HG02588 (cell line): ENCODE data around the gene LRCH2.
"Not testable (repeated sequence)": the region's sequence is repeated elsewhere in the genome, so short reads cannot be mapped to it uniquely, and the experiment has no call there.

Experiments
- ATAC-seq: cut with Tn5 transposase; IDR thresholded peaks from one replicate; pipeline ENCODE4 v1.9.1; 2021; ENCODE audit warnings: mild to moderate bottlenecking, moderate library complexity; ENCODE audit not compliant: unreplicated experiment

LRCH2 gene, protein sequence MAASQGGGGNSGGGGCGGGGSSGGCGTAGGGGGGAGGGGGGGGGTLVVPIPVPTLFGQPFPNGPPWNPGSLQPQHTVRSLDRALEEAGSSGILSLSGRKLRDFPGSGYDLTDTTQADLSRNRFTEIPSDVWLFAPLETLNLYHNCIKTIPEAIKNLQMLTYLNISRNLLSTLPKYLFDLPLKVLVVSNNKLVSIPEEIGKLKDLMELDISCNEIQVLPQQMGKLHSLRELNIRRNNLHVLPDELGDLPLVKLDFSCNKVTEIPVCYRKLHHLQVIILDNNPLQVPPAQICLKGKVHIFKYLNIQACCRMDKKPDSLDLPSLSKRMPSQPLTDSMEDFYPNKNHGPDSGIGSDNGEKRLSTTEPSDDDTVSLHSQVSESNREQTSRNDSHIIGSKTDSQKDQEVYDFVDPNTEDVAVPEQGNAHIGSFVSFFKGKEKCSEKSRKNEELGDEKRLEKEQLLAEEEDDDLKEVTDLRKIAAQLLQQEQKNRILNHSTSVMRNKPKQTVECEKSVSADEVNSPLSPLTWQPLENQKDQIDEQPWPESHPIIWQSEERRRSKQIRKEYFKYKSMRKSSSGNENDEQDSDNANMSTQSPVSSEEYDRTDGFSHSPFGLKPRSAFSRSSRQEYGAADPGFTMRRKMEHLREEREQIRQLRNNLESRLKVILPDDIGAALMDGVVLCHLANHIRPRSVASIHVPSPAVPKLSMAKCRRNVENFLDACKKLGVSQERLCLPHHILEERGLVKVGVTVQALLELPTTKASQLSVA

DNA sequence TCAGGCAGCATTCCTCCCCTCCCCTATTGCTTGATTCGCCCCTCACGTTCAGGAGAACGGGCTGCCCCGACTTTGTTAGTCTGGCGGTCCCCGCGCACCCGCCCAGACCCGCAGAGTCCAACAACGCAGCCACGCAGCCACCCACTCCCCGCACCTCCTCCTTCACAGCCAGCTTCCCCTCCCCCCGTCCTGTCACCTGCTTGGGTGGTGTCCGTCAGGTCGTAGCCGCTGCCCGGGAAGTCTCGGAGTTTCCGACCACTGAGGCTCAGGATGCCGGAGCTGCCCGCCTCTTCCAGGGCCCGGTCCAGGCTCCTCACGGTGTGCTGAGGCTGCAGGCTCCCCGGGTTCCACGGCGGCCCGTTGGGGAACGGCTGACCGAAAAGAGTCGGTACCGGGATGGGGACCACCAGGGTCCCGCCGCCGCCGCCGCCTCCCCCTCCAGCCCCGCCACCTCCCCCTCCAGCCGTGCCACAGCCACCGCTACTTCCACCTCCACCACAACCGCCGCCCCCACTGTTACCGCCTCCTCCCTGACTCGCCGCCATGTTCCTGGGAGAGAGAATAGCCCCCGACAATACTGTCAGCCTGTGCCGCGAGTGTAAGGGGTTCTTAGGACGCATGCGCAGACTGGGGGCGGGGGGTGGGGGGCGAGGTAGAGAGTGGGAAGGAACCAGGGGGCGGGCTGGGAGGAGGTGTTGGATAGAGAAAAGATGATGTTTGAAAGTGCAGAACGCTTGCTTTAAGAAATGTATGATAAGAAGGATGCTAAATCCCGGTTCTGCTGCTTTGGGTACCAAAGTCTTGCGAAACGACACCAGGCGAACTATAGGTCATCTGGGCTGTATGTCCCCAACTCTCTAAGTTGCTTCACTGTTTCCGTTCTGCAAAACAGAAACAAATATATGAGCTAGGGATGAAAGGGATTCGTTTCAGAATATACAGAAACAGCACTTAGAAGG lies at the start of gene LRCH2:
Gene LRCH2 (minus strand): TSS at position 600 of the 959 bp plus-strand sequence. CDS start 55 bp downstream, at position 545.
- ATAC-seq, result no peak

DNA sequence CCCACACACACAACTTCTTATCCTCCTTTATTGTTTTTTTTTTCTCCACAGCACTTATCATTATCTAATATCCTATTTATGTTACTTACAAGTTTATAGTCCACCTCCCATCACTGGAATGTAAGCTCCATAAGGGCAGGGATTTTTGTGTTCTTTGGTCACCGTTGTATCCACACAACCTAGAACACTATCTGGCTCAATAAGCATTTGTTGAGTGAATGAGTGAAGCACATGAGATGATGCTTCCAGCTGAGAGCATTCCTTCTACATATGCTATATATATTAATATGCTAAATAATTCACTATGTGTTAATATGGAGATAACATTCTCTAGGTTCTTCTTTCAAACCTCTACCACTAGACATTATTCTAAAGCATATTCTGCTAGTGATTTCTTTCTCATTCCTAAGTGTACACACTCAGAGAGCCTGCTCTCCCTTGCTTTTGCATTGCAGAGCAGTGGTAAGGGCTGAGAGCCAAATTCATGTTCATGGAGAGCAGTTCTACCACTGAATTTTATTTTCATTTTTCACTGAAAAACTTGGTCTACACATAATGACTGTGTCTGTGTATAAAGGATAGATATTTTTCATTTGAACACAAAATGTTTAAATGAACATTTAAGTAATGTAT lies 35.3 kb upstream of the LRCH2 start:
- no peak for ATAC-seq

DNA sequence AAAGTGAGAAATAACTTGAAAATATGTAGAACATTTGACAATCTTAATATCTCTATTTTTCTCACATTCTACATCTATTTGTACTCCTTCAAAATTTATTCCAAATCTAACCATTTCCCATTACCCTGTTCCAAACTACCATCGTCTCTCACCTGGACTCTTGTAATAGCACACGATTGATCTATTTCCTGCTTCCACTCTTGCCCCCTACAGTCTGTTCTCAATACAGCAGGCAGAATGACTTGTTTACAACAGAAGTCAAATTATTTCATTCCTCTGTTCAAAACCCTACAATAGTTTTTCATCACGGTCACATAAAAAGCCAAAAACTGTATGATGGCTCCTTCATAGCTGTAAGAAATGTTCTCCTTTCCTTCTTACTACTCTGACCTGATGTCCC lies 34.5 kb upstream of the LRCH2 start:
- ATAC-seq, result no peak

DNA sequence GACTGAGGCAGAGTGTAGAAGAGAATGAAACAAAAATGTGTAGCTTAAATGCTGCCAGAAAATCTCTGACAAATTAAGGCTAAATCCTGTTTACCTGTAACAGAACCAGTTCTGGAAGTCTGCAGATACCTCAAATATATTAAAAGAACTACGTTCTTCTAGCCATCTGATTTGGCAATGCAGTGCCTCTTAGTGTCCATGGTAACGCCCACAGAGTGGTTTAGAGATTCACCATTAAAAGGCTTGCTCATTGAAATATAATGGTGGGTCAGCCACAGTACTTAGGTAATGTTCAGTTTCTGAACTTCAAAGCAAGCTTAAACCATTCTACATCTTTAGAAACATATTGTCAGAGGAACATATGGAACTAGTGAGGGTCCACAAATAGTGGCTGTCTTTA lies 32.4 kb upstream of the LRCH2 start:
- no peak for ATAC-seq

DNA sequence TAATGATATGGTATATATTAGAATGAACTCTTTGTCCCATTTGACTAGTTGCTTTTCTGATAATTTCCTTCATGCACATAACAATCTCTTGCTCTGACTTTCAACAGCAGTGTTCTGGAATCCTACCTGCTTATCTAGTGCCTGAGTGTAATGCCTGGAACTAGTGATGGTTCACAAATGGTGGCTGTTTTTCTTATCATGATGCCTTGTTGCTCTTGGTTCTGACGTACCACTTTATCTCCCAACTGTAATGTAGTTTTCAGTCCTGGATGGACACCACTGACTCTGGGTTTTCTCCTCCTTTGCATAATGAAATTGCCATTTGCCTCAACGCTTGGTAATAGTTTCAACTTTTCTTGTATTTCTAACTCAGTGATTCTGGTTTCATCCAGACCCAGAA lies 30.1 kb upstream of the LRCH2 start:
- no peak for ATAC-seq

DNA sequence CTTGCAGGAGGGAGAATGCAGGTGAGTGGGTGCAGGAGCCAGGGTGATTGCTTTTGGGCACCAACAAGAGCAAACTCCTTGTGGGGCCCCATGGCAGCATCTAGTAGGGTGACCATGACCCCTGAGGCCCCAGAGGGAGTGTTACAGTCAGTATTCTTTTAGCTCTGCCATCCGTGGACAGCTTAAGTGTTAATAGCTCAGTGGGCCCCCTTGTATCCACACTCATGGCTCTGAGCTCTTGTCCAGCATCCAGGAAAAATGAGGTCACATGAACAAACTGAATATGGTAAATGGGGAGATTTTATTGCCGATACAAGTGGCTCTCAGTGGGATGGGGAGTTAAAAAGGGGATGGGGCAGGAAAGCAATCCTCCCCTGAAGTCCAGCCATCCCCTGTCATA lies 27.3 kb upstream of the LRCH2 start:
- no peak for ATAC-seq

DNA sequence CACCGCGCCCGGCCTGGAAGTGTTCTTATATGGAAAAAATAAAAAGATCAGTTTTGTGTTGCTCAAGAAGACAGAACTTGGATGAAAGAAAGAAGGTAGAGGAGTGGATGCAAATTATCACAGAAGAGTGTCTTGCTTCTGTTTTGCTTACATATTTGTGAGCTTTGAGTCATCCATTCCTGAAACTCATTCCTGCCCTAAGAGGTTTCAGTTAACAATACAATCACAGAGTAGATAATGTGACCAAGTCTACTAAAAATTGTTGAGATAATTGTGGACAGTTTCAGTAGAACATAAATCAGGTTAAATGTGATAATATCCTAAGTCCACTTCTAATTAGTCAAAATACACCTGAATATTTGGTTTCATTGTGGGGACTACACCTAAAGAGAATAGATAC lies 26.4 kb upstream of the LRCH2 start:
- no peak for ATAC-seq

DNA sequence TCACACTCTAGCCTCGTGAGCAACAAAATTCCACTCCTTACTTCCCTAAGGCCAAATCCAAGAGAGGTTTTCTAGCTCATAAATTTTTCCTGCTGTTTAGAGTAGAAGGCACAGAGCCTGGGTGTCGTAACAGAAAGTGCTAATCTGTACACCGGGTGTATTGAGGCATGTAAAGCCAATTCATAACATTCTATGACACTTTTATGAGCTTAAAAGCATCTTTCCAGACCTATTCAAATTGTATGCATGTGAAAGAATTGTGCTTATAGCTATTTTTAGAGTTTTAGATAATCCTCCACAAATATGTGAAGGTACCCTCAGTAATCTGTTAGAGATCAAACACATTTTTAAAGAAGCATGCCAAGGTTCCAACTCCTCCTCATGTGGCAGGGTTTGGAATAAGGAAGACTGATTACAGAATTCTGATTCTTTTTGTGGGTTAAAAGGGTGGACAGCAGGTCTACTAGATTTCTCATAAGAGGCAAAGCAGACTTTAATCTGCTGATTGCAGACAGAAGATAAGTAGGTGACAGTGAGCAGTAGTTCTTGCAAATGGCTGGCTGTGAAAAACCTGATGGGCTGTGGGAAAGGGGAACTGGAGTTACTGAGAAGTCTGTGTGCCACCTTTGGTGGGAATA lies 25.5 kb upstream of the LRCH2 start:
- no peak for ATAC-seq

DNA sequence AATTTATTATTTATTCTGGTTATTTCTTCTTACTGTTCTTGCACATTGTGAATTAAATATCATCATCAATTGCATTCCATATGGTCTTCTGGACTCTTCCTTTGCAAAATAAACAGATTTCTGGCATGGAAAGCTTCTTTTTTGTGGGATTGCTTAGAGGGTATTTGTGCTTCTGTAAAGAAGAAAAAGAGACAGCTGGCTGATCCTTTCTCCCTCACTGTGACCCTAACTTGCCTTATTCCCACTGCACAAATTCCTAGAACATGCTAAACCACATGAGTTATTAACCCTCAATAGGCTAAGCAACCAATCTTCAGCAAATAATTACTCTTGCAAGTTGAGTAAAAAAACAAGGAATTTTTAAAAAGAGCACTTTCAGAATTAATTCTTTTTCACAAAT lies 23.8 kb upstream of the LRCH2 start:
- no peak for ATAC-seq

DNA sequence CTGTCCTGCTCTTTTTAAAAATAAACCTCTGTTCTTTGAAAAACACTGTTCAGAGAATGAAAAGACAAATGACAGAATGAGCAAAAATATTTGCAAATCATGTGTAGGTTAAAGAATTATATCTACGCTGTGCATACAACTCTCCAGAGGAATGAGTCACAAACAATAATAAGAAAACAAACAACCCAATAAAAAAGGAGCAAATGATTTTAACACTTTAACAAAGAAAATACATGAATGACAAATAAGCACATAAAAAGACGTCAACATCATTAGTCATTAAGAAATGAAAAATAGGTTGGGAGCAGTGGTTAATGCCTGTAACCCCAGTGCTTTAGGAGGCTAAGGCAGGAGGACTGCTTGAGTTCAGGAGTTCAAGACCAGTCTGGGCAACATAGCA lies 21.1 kb upstream of the LRCH2 start:
- no peak for ATAC-seq

DNA sequence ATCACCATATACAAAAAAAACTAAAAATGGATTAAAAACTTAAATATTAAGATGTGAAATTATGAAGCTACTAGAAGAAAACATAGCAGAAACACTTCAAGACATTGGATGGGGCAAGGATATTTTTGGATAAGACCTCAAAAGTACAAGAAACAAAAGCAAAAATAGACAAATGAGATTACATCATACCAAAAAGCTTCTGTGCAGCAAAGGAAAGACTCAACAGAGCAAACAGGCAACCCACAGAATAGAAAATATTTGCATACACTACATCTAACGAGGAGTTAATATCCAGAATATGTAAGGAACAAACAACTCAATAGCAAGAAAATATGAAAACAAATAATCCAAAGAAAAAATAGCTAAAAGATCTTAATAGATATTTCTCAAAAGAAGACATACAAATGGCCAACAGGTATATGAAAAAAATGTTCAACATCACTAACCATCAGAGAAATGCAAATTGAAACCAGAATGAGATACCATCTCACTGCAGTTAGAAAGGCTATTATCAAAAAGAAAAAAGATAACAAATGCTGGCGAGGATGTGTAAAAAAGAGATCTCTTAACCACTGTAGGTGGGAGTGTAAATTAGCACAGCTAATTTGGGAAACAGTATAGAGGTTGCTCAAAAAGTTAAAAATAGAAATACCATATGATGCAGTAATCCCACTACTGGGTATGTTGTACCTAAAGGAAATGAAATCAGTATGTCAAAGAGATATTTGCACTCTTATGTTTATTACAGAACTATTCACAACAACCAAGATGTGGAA lies 17.8 kb upstream of the LRCH2 start:
- no peak for ATAC-seq

DNA sequence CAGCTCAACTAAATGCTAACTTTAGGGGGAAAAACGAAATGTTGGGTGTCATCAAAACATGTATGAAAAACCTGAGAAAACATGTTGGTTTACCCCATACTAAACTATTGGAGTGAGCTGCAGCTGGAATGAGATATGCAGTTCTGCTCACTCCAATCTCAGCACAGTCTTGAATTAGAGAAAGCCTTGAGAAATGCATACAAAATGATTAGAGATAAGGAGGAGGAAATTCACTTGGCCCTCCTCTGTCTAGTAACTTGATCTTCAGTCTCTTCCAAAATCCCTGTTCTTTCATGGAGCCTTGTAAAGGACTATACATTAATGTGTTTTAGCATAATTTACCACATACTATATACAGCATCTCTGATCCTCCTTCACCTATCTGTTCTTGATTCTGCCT lies 3.2 kb upstream of the LRCH2 start:
- ATAC-seq, result no peak

DNA sequence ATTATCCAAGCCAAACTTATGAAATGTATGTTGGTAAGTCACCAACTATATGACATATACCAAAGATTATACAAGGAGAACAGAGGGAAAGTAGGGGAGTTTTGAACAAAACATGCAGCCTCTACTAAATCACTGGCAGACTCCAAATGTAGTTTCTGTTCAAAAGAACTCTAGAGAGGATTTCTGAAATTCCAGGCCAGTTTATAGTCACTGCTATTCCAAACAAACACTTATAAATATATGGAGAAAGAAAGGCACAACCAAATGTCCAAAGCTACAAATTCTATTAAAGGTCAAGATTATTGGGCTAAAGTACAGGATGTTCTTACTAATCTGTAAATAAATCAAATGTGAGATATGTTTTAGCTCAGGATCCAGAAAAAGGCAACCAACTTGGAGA lies 2.7 kb upstream of the LRCH2 start:
- no peak for ATAC-seq

DNA sequence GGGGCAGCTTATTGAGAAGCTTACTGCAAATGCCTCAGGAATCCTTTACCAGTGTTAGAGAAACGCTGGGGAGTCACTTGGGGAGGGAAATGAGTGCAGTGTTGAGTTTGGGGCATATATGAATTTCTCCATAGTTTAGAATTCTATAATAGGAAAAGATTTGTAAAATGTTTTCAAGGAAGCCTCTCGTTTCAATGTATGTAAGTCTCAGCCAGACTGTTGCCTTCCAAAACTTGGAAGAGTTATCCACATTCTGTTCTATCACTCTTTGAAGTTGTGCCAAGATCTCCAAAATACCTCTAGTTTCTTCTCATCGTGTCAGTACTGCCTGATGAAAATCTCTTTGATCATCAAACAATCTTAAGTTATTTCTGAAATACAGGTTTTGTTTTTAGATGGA lies 565 bp upstream of the LRCH2 start:
- no peak for ATAC-seq

DNA sequence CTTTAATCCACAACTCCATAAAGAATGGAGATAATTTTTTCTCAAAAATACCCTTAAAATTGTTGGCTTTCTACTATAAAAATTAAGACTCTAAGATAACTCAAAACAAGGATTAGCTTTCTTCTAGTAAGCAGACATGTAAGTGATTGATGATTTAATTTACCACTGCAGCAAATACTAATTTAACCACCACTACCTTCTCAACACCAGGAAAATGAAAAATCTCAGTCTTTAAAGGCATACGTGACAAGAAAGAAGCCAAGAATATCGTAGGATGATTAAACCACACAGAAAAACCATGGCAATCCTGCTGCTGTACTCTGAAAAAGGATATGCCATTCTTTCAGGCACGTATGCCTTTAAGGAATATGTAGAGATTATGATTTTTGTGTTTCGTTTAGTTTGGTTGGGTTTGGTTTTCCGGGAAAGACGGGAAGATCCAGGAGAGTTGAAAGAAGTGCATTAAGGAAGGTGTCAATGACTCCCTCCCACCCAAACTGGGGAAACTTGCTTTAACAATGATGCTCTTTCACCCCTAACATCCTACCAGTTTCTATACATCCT lies 881 bp downstream of the LRCH2 start:
- ATAC-seq, result no peak

DNA sequence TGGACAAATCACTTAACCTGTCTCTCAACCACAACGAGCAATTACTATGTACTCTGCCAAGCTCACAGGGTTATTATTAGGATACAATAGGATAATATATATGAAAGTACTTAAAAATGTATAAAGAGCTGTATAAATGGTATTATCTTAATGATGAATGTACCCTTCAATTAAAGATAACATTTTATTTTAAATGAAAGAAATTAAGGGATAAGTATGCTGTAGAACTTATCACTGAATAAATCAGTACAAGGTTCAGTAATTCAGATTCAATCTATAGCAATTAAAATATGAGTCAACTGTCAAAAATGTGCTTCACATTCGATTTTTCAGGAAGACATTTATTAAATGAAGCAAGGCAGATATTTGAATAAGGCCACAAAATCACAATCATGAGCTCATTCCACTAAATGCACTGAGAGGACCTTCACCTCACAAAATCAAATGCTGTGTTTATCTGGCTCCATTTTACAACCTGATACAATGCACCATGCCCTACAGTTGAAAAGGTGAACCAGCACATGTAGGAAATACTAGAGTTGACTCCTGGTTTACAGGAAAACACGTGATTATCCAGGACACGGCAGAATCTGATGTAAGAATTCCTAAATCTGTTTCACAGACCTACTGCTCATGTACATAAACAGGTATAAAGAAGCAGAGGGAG lies 4.4 kb downstream of the LRCH2 start:
- no peak for ATAC-seq

DNA sequence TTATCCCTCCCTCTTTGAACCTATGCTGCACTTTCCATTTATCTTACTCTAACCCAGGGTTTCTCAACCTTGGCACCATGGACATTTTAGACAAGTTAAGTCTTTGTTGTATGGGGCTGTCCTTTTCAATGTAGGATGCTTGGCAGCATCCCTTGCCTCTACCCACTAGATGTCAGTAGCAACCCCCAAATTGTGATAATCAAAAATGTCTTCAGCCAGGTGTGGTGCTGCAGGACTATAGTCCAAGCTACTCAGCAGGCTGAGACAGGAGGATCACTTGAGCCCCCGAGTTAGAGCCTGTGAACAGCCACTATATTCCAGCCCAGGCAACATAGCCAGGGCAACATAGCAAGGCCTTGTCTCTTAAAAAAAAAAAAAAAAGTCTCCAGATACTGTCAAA lies 7.0 kb downstream of the LRCH2 start:
- no peak for ATAC-seq

DNA sequence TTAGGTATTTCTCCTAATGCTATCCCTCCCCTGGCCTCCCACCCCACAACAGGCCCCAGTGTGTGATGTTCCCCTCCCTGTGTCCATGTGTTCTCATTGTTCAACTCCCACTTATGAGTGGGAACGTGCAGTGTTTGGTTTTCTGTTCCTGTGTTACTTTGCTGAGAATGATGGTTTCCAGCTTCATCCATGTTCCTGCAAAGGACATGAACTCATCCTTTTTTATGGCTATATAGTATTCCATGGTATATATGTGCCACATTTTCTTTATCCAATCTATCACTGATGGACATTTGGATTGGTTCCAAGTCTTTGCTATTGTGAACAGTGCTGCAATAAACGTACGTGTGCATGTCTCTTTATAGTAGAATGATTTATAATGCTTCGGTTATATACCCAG lies 16.6 kb downstream of the LRCH2 start:
- not testable (repeated sequence) for ATAC-seq

DNA sequence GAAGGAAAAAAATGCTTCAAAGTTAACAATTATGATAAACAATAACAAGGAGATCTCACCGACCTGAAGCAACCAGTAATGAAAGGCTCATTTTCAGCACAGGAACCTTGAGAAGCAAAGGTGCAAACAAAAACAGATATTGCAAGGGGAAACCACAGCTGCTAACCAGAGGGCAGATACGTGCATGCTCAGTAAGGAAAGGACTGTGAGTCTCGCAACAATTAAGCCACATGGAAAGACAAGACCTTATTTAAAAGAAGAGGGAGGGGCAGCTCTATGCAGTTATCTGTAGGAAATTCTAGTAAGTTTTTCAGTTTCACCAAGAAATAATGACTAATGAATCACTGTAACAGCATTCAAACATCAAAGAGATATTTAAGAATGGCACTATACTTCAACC lies 19.3 kb downstream of the LRCH2 start:
- ATAC-seq, result no peak
